WI38 (cell line): ENCODE data around the gene TDRD9.

Experiments
- H3K4me3 ChIP-seq: 2 replicates; pipeline ENCODE4 v1.5.1; 2011; ENCODE audit warnings: low read depth, mild to moderate bottlenecking, control low read depth, low read length
- CTCF ChIP-seq: IDR thresholded peaks from 2 replicates; pipeline ENCODE4 v1.5.1; 2012; ENCODE audit warnings: low read depth, mild to moderate bottlenecking, control low read depth, low read length

TDRD9 gene

GRCh38 chr14:104098272-104099095 lies 170.2 kb downstream of the TDRD9 start:
- no peak overlapping the region for H3K4me3 ChIP-seq
- TF ChIP-seq CTCF, result no peak

GRCh38 chr14:104099096-104100041 lies 171.1 kb downstream of the TDRD9 start:
- no peak overlapping the region for H3K4me3 ChIP-seq
- no peak for TF ChIP-seq CTCF

- no peak overlapping the region for H3K4me3 ChIP-seq
- TF ChIP-seq CTCF, result no peak
Measured at GRCh38 chr14:104100171-104101085, 172.2 kb downstream of the TDRD9 start.

- no peak overlapping the region for H3K4me3 ChIP-seq
- TF ChIP-seq CTCF, result no peak
Measured at GRCh38 chr14:104101086-104101621, 172.9 kb downstream of the TDRD9 start.

GRCh38 chr14:104101651-104102281 lies 173.5 kb downstream of the TDRD9 start:
- no peak for TF ChIP-seq CTCF
- no peak overlapping the region for H3K4me3 ChIP-seq
